NCI-H2171 treated with DMSO at 0.1 percent for 48 hours (cell line): Measurements from ENCODE around the gene ADGRL3.

Experiments
- DNase-seq: peaks from one replicate; lab custom pipeline; 2025; lab: John Stamatoyannopoulos, UW

ADGRL3 gene

GRCh38 chr4:62115216-62115615 is 915.1 kb downstream of the ADGRL3 start:
- DNase-seq = no peak

- no peak for DNase-seq
These were observed 917.8 kb downstream of the ADGRL3 start for GRCh38 chr4:62117886-62118285.

GRCh38 chr4:62118558-62118957 is 918.4 kb downstream of the ADGRL3 start:
- no peak for DNase-seq

GRCh38 chr4:62119195-62119594 is 919.1 kb downstream of the ADGRL3 start:
- peak; percentile 3 for DNase-seq

GRCh38 chr4:62126064-62126732 is 926.1 kb downstream of the ADGRL3 start:
- DNase-seq = no peak
